ENCODE results near the gene CTNNB1.

CTNNB1 gene

DNA sequence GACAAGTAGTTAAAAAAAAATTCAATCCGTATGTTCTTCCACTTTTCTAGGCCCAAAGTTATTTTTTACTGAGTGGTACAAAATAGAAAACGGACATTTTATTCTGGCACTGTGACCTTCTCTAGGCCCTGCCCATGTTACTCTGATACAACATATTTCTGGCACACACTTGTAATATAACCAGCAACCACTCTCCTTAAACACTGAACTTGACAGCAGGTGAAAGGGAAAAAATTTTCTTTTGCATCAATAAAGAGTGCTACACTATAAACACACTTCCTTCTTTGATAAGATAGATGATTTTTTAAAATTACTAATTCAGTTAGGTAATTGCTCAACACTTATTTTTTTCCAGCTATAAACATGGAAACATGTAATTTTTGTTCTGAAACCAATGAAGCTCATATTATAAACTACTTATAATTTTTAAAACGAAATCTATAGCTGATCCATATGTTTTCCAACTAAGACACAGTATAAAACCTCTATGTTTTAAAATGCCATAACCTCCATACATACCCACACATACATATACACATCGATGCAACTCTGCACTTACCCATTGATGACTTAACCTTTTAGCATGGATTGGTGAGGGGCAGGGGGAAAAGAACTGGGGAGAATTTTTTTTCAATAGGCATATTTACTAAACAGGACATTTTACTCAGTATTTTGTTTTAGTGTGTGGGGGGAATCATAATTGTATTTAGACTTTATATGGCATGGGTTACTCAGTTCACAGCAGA is 5.3 kb upstream of the CTNNB1 start:
- no peak for DNase-seq

- DNase-seq: no peak
Observed at GRCh38 chr3:41194701-41195100, 4.6 kb upstream of the CTNNB1 start.

DNA sequence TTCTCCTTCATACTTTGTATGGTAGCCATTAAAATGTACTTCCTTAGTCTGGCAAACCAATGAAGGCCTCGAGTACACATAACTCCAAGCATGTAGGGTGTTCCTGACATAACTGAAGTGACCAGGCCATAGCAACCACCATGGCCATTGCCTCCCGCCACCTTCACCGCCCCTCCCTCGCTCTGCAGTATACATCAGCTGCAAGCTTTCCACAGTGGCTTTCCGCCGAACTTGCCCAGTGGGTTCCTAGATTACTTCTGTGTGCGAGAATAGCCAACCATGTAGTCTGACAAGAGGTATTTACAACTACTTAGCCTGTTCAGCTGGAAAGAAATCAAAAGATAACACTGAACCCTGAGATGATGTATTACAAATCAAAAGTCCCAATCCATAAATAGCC is 3.4 kb upstream of the CTNNB1 start:
- no peak for DNase-seq

- no peak for DNase-seq
Observed at GRCh38 chr3:41196499-41197410, 2.5 kb upstream of the CTNNB1 start.

DNA sequence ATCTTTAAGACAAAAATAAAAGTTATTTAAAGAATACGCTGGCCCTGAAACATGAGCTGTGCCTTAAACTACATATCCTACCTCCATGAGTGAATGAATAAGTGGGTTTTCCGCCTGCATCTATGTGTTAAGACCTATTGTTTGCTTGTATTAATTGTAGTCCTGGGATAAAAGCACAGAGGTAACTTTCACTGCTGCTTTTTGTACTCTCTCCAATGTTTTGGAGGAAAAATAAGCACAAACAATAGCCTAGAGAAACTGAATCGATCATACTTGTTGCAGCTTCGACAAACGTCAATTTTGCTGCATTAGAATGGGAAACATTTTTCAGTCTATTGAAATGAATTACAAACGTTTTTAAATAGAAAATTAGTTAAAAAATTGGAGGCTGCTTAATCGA is 1.3 kb upstream of the CTNNB1 start:
- DNase-seq: no peak

DNA sequence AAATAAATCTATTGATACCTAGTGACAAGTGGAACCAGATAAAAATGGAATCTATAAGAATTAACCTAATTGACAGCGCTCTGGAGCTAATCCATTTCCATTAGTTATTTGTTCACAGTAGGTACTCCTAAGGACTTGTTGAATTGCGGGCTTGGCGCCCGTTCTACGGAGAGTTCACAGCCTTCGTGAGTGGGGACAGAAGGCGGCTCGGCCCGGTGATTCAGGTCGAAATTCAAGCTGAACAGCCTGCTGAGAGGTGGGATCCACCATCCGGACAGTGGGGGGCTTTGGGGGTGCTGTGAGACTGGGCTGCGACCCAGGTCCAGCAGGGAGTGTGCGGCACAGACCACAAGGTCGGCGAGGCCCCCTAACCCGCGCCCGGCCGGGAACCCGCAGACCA is 779 bp upstream of the CTNNB1 start:
- no peak for DNase-seq

DNA sequence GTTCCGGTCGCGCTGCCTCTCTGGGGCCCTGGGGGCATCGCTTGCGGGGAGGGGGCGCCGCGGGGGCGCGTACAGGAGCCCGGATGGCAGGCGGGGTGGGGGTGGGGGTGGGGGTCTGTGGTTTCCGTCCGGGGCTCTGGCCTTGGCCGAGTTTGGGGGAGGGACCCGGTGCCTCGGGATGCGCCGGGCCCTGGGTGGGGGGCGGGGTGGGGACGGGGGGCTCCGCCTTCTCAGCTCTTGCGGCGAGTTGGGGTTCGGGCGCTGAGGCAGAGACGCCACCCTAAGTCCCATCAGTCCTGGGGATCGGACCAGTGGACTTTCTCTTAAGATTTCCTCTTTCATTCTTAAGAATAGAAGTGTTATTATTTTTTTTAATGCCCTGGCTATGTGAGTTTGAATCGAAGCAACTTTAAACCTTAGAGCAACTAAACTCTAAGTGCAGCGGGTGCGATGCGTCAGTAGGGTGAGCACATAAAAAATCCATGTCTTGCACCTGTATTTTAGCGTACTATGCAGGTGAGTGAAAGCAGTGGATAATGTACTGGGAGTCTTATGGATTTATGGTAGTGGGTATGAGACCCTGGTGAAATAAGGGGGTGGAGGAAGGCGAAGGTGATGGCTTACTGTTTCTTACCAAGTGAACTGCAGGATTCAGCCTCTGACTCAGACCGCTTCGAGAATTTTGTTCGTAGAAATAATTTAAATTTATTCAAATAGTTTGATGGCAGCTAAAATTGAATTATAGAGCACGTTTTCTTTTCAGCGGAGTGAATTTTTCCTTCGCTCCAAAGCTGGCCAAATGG is 762 bp downstream of the CTNNB1 start:
- peak; percentile 9 to 54 for DNase-seq

DNA sequence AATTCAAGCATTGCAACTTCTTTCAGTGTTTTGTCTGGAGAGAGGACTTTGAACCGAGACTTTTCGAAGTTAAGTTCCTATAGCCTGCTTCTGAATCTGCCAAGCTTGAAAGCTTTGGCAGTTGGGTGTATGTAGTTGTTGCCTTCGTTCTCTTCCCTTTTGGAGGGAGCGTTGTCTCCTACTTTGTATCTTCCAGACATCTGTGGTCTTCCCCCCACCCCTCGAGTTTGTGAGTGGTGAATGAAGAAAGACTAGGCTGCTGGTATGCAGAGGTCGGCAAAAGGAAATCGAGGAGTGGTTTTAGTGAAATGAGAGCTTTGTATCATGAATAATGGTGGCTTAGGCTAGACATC is 1.3 kb downstream of the CTNNB1 start:
- DNase-seq: peak; percentile 23 to 38

- no peak for DNase-seq
Observed at GRCh38 chr3:41202075-41202833, 2.9 kb downstream of the CTNNB1 start.

DNA sequence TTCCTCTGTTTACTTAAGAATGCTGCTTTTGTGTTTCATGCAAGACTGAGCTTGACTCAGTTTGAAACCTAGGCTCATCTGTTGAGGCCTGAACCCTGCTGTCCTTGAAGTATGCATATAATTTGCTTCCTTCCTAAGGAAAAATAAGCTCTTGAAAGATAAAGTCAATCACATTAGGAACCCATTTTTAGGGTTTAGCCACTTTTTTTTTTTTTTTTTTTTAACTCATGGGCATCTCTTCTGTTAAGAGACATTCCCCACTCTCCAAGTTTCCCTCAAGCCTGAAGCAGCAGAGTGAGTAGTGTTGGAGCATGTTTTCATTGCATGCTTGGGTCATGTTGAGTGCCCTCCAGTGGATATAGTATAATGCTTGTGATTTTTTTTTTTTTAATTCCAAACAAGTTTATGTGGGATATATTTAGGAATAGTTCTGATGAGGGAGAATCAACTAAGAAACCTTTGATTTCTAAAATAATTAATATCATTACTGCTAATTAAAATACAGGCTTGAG is 3.6 kb downstream of the CTNNB1 start:
- DNase-seq: peak in 1 of 2 experiments; percentile 51

- no peak for DNase-seq
Observed at GRCh38 chr3:41204369-41204768, 5.1 kb downstream of the CTNNB1 start.

- no peak for DNase-seq
Observed at GRCh38 chr3:41205591-41205990, 6.3 kb downstream of the CTNNB1 start.

- no peak for DNase-seq
Observed at GRCh38 chr3:41207355-41207754, 8.1 kb downstream of the CTNNB1 start.

GRCh38 chr3:41208507-41209220 is 9.4 kb downstream of the CTNNB1 start:
- no peak for DNase-seq

- DNase-seq: no peak
Observed at GRCh38 chr3:41209646-41210045, 10.3 kb downstream of the CTNNB1 start.

DNA sequence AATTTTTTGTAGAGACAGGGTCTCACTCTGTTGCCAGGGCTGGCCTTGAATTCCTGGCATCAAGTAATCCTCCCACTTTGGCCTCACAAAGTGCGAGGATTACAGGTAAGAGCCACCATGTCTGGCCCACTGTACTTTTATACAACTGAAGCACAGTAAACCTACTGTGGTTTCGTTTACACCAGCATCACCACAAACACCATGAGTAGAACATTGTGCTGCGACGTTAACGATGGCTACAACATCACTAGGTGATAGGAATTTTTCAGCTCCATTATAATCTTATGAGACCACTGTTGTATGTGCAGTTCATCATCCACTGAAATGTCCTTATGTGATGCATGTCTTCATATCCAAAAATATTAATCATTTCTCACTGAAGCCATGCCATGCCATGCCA is 11.7 kb downstream of the CTNNB1 start:
- no peak for DNase-seq

DNA sequence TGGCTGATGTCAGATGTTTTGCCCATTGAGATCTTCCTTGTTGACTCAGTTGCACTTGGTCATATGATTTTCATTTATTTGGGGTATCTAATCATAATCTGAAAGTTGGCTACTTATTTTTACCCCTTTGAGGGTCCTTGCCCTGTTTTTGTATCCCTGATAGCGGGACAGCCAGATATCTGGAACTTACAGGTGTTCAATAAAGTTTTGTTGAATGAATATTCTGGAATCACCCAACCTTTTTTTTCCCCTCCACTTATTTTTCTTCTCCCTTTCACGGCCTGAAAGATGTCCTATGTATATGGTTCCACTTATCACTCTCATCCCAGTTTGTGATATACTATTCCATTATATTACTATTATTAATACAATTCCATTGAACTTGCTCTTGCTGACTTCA is 12.8 kb downstream of the CTNNB1 start:
- no peak for DNase-seq

DNA sequence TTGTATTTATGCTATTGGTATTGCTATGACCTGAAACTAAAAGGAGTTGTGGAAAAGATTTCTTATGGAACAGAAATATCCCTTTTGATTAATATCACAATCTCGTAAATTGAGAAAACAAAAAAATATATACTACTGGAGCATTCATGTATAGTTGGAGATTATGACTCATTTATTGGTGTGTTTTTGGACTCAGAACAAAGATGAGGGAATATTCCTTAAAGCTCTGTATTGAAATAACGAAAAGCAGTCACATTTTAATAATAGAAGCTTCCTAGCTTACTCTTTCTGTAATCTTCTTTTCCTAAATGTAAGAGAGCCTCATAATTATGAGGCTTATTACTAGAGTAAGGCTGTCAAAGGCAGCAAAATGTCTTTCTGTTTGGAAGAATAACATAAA is 14.3 kb downstream of the CTNNB1 start:
- no peak for DNase-seq

DNA sequence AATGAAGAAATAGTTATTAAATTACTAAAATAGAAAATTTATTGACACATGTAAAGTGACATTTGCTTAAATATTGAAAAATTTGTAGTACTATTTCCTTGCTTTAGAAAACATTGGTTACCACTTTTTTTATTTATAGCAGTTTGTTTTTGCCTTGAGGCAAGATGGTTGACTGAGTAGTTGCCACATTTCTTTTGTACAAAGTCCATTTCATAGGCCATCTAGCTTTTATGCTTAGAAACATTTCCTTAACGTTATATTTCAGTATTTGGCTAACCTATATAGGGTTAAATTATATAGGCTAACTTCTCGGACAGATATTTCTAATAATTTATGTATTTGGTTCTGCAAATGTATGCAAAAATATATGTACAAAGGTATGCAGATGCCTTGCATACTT is 17.1 kb downstream of the CTNNB1 start:
- no peak for DNase-seq

DNA sequence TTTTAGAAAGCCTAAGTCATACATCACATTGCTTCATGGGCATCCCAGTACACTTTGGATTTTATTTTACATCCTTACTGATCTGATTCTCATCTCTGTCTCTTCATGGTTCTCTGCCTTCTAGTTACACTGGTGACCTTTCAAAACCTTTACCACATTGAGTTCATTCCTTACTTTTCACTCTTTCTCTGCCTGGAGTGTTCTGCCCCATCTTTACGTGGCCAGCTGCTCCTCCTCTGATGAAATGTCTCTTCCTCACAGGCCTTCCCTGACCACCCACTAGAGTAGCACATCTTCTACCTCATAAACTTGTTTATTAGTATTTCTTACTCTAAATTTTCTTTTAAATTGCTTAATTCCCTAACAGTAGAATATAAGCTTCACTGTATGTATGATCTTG is 17.7 kb downstream of the CTNNB1 start:
- DNase-seq: no peak

GRCh38 chr3:41219424-41219823 is 20.1 kb downstream of the CTNNB1 start:
- DNase-seq: no peak
